ENCODE results near the gene TRABD2B.

DNA sequence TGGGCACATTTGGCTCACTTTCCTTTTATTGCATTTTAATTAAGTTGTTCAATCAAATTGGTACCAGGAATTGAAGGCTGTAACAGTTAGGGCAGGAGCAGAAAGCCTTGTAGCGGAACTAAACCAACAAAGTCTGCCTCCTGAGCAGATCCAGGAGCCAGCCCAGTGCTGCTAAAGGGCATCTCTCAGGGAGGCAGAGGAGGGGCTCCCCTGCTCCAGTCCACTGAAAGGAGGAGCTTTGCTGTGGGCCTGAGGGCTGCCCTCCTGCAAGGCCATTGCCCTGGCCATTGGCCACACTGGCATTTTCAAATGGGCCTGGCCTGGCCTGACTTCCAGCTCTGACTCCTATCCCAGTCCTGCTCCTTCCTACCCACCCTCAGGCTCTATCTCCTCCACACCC is 3.7 kb upstream of the TRABD2B start:
- no peak for TF ChIP-seq POLR2A (IDR thresholded peaks at IDR 0.05; ENCODE audit: low read depth, low read length)
- no peak for TF ChIP-seq POLR2AphosphoS5 (IDR thresholded peaks at IDR 0.05; ENCODE audit: insufficient read depth, low read depth, low read length)
- TF ChIP-seq, protein P1, sequence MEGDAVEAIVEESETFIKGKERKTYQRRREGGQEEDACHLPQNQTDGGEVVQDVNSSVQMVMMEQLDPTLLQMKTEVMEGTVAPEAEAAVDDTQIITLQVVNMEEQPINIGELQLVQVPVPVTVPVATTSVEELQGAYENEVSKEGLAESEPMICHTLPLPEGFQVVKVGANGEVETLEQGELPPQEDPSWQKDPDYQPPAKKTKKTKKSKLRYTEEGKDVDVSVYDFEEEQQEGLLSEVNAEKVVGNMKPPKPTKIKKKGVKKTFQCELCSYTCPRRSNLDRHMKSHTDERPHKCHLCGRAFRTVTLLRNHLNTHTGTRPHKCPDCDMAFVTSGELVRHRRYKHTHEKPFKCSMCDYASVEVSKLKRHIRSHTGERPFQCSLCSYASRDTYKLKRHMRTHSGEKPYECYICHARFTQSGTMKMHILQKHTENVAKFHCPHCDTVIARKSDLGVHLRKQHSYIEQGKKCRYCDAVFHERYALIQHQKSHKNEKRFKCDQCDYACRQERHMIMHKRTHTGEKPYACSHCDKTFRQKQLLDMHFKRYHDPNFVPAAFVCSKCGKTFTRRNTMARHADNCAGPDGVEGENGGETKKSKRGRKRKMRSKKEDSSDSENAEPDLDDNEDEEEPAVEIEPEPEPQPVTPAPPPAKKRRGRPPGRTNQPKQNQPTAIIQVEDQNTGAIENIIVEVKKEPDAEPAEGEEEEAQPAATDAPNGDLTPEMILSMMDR (IDR thresholded peaks at IDR 0.05; ENCODE audit: extremely low read depth in 1 of 2, insufficient read depth in 1 of 2, low read depth in 1 of 2, low read length in 2 of 2), result no peak
- TF ChIP-seq JUN (IDR thresholded peaks at IDR 0.05; ENCODE audit: borderline replicate concordance, insufficient read depth, insufficient read length, low read depth), result no peak
- TF ChIP-seq EZH2 (IDR thresholded peaks at IDR 0.05; ENCODE audit: borderline replicate concordance, low read depth, low read length, severe bottlenecking), result no peak
